ENCODE results near the gene NKAIN1. TPM values are rescaled to one million over a fixed set of nuclear protein-coding genes. Genes with fewer than 3 reads are reported as not detected.

NKAIN1 gene
- total and polyA plus RNA-seq, 2 of the 13 experiments (the other 11 are each of a cell fraction or from before 2014, with no cell fraction given) = 0.29 to 0.40 TPM

- in situ Hi-C loops (cut with HindIII; ENCODE audit: extremely low pct_ligation_motif_present, low pct_unique_long_range_greater_than_20kb) = no loop called here
- ChIA-PET POLR2A (no interaction called here), CTCF (ENCODE audit: low intra/inter-chr PET ratio, low total read pairs) (no interaction called here)
- Histone ChIP-seq H3K9me3 (ENCODE audit: low read length) (no peaks in the 10 kb centered on the region), H3K27me3 (ENCODE audit: control insufficient read depth in 1 of 2, insufficient read depth in 2 of 2, low read length in 2 of 2) (peaks cover 0 to 1% of the 10 kb centered on the region in 2 experiments; a peak in 2 of 5 replicates), H3K36me3 (replicated peaks in 1 of 2; ENCODE audit: control insufficient read depth in 1 of 2, insufficient read depth in 2 of 2, low read length in 2 of 2) (no peaks in the 10 kb centered on the region), H3K27ac (ENCODE audit: extremely low read length, insufficient read depth, low read length) (no peak overlapping the region), H3K4me2 (ENCODE audit: low read depth, low read length) (no peak overlapping the region), H4K20me1 (ENCODE audit: insufficient read depth, low read length) (no peaks in the 10 kb centered on the region), H3K4me3 (replicated peaks in 1 of 3; ENCODE audit: insufficient read depth in 1 of 3, low read depth in 2 of 3, low read length in 3 of 3) (no peak overlapping the region), H3K9ac (ENCODE audit: insufficient read depth, low read depth, low read length) (no peak overlapping the region), H3K4me1 (ENCODE audit: insufficient read depth, low read length) (peaks cover 13% of the 10 kb centered on the region), H3K79me2 (ENCODE audit: insufficient read depth, low read length) (no peaks in the 10 kb centered on the region), H2AFZ (ENCODE audit: low read length) (no peak overlapping the region)
- no peak for FAIRE-seq
- no peak for DNase-seq (ENCODE audit: low spot score)
- no peak for ATAC-seq
- 28% methylated on average over 3 of the region's 3 CpGs for WGBS (ENCODE audit: low lambda C conversion rate)
- TF ChIP-seq ZNF768 (CRISPR knock-in tag; IDR thresholded peaks at IDR 0.05) (peak; percentile 46; the same call in 1 of the 2 replicates), NR1H2 (CRISPR knock-in tag; IDR thresholded peaks at IDR 0.05; ENCODE audit: borderline replicate concordance, low read depth) (no peak), ZNF468 (CRISPR knock-in tag; IDR thresholded peaks at IDR 0.05) (no peak)
- BruUV-seq (replicated peaks) = no TSS peak
- intact Hi-C loops (cut with micrococcal nuclease; ENCODE audit: unreplicated experiment) = no loop called here
Observed at GRCh38 chr1:31207046-31207445, 32.6 kb downstream of the NKAIN1 start.

DNA sequence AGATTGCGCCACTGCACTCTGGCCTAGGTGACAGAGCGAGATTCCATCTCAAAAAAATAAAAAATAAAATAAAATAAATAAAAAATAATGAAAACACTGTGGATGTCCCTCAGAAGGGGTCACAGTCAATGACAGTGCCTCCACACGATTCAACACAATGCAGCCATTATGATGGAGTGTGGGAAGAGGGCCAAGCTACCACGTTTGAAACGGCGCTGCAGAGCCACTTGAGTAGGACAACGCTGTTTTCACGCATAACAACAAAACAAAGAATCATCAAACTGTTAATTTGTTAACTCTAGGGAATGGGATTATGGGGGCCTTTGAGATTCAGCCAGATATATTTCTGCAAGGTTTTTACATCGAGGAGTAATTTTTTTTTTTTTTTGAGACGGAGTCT lies 36.5 kb downstream of the NKAIN1 start:
- intact Hi-C loops (cut with micrococcal nuclease; ENCODE audit: unreplicated experiment) = no loop called here

More for the DNA sequence above, 36.5 kb downstream of the NKAIN1 start:
- Histone ChIP-seq H3K27ac (ENCODE audit: extremely low read length, insufficient read depth, low read length) (no peak overlapping the region), H3K4me1 (ENCODE audit: insufficient read depth, low read length) (peaks cover 3% of the 10 kb centered on the region), H3K9ac (ENCODE audit: insufficient read depth, low read depth, low read length) (no peak overlapping the region), H3K4me3 (replicated peaks in 1 of 3; ENCODE audit: insufficient read depth in 1 of 3, low read depth in 2 of 3, low read length in 3 of 3) (no peak overlapping the region), H4K20me1 (ENCODE audit: insufficient read depth, low read length) (no peaks in the 10 kb centered on the region), H3K79me2 (ENCODE audit: insufficient read depth, low read length) (no peaks in the 10 kb centered on the region), H3K27me3 (ENCODE audit: control insufficient read depth in 1 of 2, insufficient read depth in 2 of 2, low read length in 2 of 2) (peaks cover 0 to 3% of the 10 kb centered on the region in 2 experiments; a peak in 1 of 5 replicates), H3K9me3 (ENCODE audit: low read length) (no peaks in the 10 kb centered on the region), H3K36me3 (replicated peaks in 1 of 2; ENCODE audit: control insufficient read depth in 1 of 2, insufficient read depth in 2 of 2, low read length in 2 of 2) (no peaks in the 10 kb centered on the region), H3K4me2 (ENCODE audit: low read depth, low read length) (no peak overlapping the region), H2AFZ (ENCODE audit: low read length) (no peak overlapping the region)
- in situ Hi-C loops (cut with HindIII; ENCODE audit: extremely low pct_ligation_motif_present, low pct_unique_long_range_greater_than_20kb) = no loop called here
- FAIRE-seq = no peak
- no peak for DNase-seq (ENCODE audit: low spot score)
- 71% methylated on average over 10 of the region's 10 CpGs for WGBS (ENCODE audit: low lambda C conversion rate)
- ChIA-PET CTCF (ENCODE audit: low intra/inter-chr PET ratio, low total read pairs) (no interaction called here), POLR2A (no interaction called here)
- no peak for ATAC-seq
- TF ChIP-seq ZNF570 (CRISPR knock-in tag; IDR thresholded peaks at IDR 0.05; ENCODE audit: borderline replicate concordance) = no peak
- no peak for TF ChIP-seq ZFP36L1 (CRISPR knock-in tag; IDR thresholded peaks at IDR 0.05)
- TF ChIP-seq ZKSCAN8 (CRISPR knock-in tag; IDR thresholded peaks at IDR 0.05; ENCODE audit: borderline replicate concordance) = no peak
- TF ChIP-seq EHMT2 (IDR thresholded peaks at IDR 0.05; ENCODE audit: borderline replicate concordance, low read depth, low read length) = no peak
- no TSS peak for BruUV-seq (replicated peaks)

Data from HepG2 (cell line).